SK-N-SH (cell line): ENCODE data around the gene MYNN. TPM values are rescaled to one million over a fixed set of nuclear protein-coding genes. Genes with fewer than 3 reads are reported as not detected.

Experiments used
- CTCF ChIA-PET: fragments of 300-600, 350-600 bp; formaldehyde crosslinking; extraction: SDS; loops from one replicate; lab custom pipeline; 2021; lab: Yijun Ruan, JAX
- POLR2A ChIA-PET: fragments of 350-600 bp; sonication (Branson Sonifier 250); formaldehyde crosslinking; extraction: SDS; loops from one replicate; lab custom pipeline; 2020; ENCODE audit warnings: antibody characterized with exemption, inconsistent platforms; lab: Yijun Ruan, JAX
- DNase-seq: peaks from one replicate; pipeline ENCODE4 v3.0.0; 2012
- H2AFZ ChIP-seq: fragments of 200-600 bp; sonication (generic); 2 replicates; pipeline ENCODE4 v1.8.1; 2016; ENCODE audit warnings: antibody characterized with exemption, mild to moderate bottlenecking, low read depth
- H3F3A ChIP-seq: fragments of 200-600 bp; sonication (generic); replicated peaks from 2 replicates; pipeline ENCODE3; 2016; ENCODE audit warnings: antibody characterized with exemption, mild to moderate bottlenecking; ENCODE audit not compliant: insufficient read depth
- H3K27ac ChIP-seq, 2 experiments: fragments of 200-500 bp in 1 of 2; fragments of 200-600 bp in 1 of 2; sonication (Bioruptor generic) in 1 of 2; sonication (generic), shearing (Covaris generic) in 1 of 2; 2 replicates each; pipeline versions ENCODE4 v1.5.1 to v1.6.1; 2014 to 2016; ENCODE audit warnings: low read depth in 2 of 2, inconsistent platforms in 1 of 2, low read length in 1 of 2, mild to moderate bottlenecking in 1 of 2, mixed read lengths in 1 of 2
- H3K27me3 ChIP-seq: fragments of 200-600 bp; sonication (generic), shearing (Covaris generic); 2 replicates; pipeline ENCODE4 v1.6.1; 2016; ENCODE audit warnings: mixed run types; ENCODE audit not compliant: insufficient read depth
- H3K36me3 ChIP-seq, 2 experiments: fragments of 200-500 bp in 1 of 2; fragments of 200-600 bp in 1 of 2; sonication (Bioruptor generic) in 1 of 2; sonication (generic) in 1 of 2; replicated peaks in 1 of 2; 2 replicates each; pipeline versions ENCODE3 to v1.5.1; 2014 to 2016; ENCODE audit warnings: low read length in 1 of 2, mild to moderate bottlenecking in 1 of 2; ENCODE audit not compliant: insufficient read depth in 2 of 2, control insufficient read depth in 1 of 2
- H3K4me1 ChIP-seq, 2 experiments: fragments of 200-500 bp in 1 of 2; fragments of 200-600 bp in 1 of 2; sonication (Bioruptor generic) in 1 of 2; sonication (generic), shearing (Covaris generic) in 1 of 2; 2 replicates each; pipeline versions ENCODE4 v1.5.1 to v1.6.1; 2014 to 2016; ENCODE audit warnings: low read depth in 1 of 2, low read length in 1 of 2, mixed run types in 1 of 2; ENCODE audit not compliant: insufficient read depth in 2 of 2, control insufficient read depth in 1 of 2
- H3K4me2 ChIP-seq: fragments of 200-600 bp; sonication (generic), shearing (Covaris generic); 2 replicates; pipeline ENCODE4 v1.6.1; 2017; ENCODE audit warnings: mixed run types
- H3K4me3 ChIP-seq, 2 experiments: fragments of 200-500 bp in 1 of 2; fragments of 200-600 bp in 1 of 2; sonication (Bioruptor generic) in 1 of 2; sonication (generic), shearing (Covaris generic) in 1 of 2; 2 replicates each; pipeline versions ENCODE4 v1.5.1 to v1.8.1; 2014 to 2016; ENCODE audit warnings: low read depth in 2 of 2, inconsistent platforms in 1 of 2, low read length in 1 of 2, mild to moderate bottlenecking in 1 of 2, mixed read lengths in 1 of 2, moderate library complexity in 1 of 2
- H3K79me2 ChIP-seq: fragments of 200-600 bp; sonication (generic); 2 replicates; pipeline ENCODE4 v1.8.1; 2017; ENCODE audit warnings: mild to moderate bottlenecking; ENCODE audit not compliant: insufficient read depth
- H3K9ac ChIP-seq: fragments of 200-600 bp; sonication (generic); 2 replicates; pipeline ENCODE4 v1.6.1; 2017; ENCODE audit warnings: mixed run types
- H3K9me2 ChIP-seq: fragments of 200-600 bp; sonication (generic); 2 replicates; pipeline ENCODE4 v1.6.1; 2017; ENCODE audit warnings: mixed run types
- H3K9me3 ChIP-seq: fragments of 200-600 bp; sonication (generic); 2 replicates; pipeline ENCODE4 v1.6.1; 2017; ENCODE audit warnings: mixed run types, mild to moderate bottlenecking, moderate library complexity
- H4K20me1 ChIP-seq: fragments of 200-600 bp; sonication (generic); 2 replicates; pipeline ENCODE4 v1.6.1; 2017; ENCODE audit warnings: mild to moderate bottlenecking, mixed run types; ENCODE audit not compliant: insufficient read depth
- CHD2 ChIP-seq: fragments of 150-350 bp; IDR thresholded peaks from 2 replicates; pipeline ENCODE4 v1.6.1; 2018; ENCODE audit warnings: low read length; ENCODE audit not compliant: partially characterized antibody
- EP300 ChIP-seq, 2 experiments: IDR thresholded peaks; 2 replicates each; pipeline versions ENCODE4 v1.4.0 to v1.6.1; 2012; ENCODE audit warnings: borderline replicate concordance in 1 of 2, low read depth in 1 of 2, low read length in 1 of 2
- EZH2phosphoT487 ChIP-seq: fragments of 200-600 bp; sonication (generic); IDR thresholded peaks from 2 replicates; pipeline ENCODE4 v1.6.1; 2017; ENCODE audit warnings: low read depth, mixed run types, mild to moderate bottlenecking, antibody characterized with exemption, moderate library complexity, borderline replicate concordance
- FOSL2 ChIP-seq: IDR thresholded peaks from 2 replicates; pipeline ENCODE4 v1.4.0; 2012; ENCODE audit warnings: low read depth, mild to moderate bottlenecking, moderate library complexity, borderline replicate concordance
- FOXJ3 ChIP-seq: sonication (generic); formaldehyde crosslinking; IDR thresholded peaks from 2 replicates; pipeline ENCODE4 v1.5.1; 2020; ENCODE audit warnings: mild to moderate bottlenecking, missing genetic modification reagents
- FOXM1 ChIP-seq: IDR thresholded peaks from 2 replicates; pipeline ENCODE4 v1.4.0; 2012; ENCODE audit warnings: low read depth, mild to moderate bottlenecking
- GABPA ChIP-seq: IDR thresholded peaks from 2 replicates; pipeline ENCODE4 v1.4.0; 2012; ENCODE audit warnings: low read depth, mild to moderate bottlenecking
- IRF3 ChIP-seq: fragments of 150-350 bp; IDR thresholded peaks from 2 replicates; pipeline ENCODE4 v1.6.1; 2016; ENCODE audit warnings: mild to moderate bottlenecking, low read depth, low read length
- JUND ChIP-seq: IDR thresholded peaks from 2 replicates; pipeline ENCODE4 v1.4.0; 2012
- MXI1 ChIP-seq: IDR thresholded peaks from 2 replicates; pipeline ENCODE4 v1.6.1; 2012; ENCODE audit warnings: mild to moderate bottlenecking, low read depth, low read length, improper control_type of control experiment
- NRF1 ChIP-seq: IDR thresholded peaks from 2 replicates; pipeline ENCODE4 v1.6.1; 2012; ENCODE audit warnings: low read depth, mild to moderate bottlenecking, low read length
- POLR2AphosphoS5 ChIP-seq: IDR thresholded peaks from 2 replicates; pipeline ENCODE4 v1.6.1; 2012; ENCODE audit warnings: low read depth, low read length
- TAF1 ChIP-seq: IDR thresholded peaks from 2 replicates; pipeline ENCODE4 v1.6.1; 2012; ENCODE audit warnings: low read depth, mild to moderate bottlenecking, low read length, moderate library complexity, borderline replicate concordance
- WGBS: methylation state at CpG from one replicate; pipeline ENCODE4 v1.1.6; 2017; ENCODE audit warnings: low lambda C conversion rate; 5-methylcytosine and 5-hydroxymethylcytosine counted together
- polyA plus RNA-seq, 3 experiments: library from polyadenylated mRNA; depleted of rRNA; stranded (reverse); fragments of >200 nt; gene quantifications; 2 replicates each; pipeline ENCODE4 v1.2.3, GENCODE V29; 2012
- TF ChIP-seq, protein P1 (sequence below): IDR thresholded peaks from 2 replicates; pipeline ENCODE4 v1.4.0; 2012; ENCODE audit warnings: low read depth, borderline replicate concordance

The MYNN gene
- polyA plus RNA-seq, 1 of the 3 experiments (the other 2 are of a cell fraction): 9.7 TPM

DNA sequence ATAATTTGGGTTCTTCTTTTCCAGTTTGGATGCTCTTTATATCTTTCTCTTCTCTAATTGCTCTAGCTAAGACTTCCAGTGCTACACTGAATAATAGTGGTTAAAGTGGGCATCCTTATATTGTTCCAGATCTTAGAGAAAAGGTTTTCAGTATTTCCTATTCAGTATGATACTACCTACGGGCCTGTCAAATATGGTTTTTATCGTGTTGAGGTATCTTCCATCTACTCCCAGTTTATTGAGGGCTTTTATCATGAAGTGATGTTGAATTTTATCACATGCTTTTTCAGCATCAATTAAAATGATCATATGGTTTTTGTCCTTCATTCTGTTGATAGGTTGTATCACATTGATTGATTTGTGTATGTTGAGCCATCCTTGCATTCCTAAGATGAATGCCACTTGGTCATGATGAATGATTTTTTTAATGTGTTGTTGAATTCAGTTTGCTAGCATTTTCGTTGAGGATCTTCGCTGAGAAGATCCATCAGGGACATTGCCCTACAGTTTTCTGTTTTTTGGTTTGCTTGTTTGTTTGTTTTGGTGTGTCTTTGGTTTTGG lies 42.5 kb downstream of the MYNN start (continued):
- TF ChIP-seq IRF3 (no peak), NRF1 (no peak), TAF1 (no peak), FOSL2 (no peak), FOXJ3 (CRISPR knock-in tag) (no peak)

DNA sequence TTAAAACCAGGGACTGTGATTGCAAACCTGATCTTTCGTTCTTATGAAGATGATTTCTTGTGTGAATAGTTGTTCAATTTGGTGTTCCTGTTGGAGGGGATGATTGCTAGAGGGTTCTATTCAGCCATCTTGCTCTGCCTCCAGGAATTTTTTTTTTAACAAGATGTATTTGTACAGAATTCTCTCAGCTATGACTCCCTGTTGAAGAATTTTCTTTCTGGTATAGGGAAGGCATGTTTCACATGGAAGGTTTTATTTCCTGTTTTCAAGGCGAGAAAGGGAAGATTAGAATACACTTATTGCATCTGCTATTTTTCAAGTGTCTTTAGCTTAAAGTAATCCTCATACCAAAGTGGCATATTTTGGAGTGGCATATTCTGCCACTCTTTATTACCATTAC lies 45.1 kb downstream of the MYNN start:
- no peaks in the 10 kb centered on the region for H3K9me2 ChIP-seq
- no peaks in the 10 kb centered on the region for H3K27me3 ChIP-seq
- no peaks in the 10 kb centered on the region for H3K36me3 ChIP-seq
- H3K4me3 ChIP-seq: no peak overlapping the region
- H3K27ac ChIP-seq: peak overlapping the region; percentile 36 to 62; a peak in 3 of 4 replicates
- H2AFZ ChIP-seq: peak overlapping the region; percentile 47
- no peak for DNase-seq
- H3F3A ChIP-seq: no peaks in the 10 kb centered on the region
- H3K9me3 ChIP-seq: 0 out of 2 replicates have a peak, but pooled peaks cover 11% of the 10 kb centered on the region
- H4K20me1 ChIP-seq: no peaks in the 10 kb centered on the region
- TF ChIP-seq MXI1 (no peak), EZH2phosphoT487 (no peak), EP300 (IDR thresholded peaks at IDR 0.05; ENCODE audit: borderline replicate concordance in 1 of 2, low read depth in 1 of 2, low read length in 1 of 2) (no peak)
- TF ChIP-seq, protein P1, sequence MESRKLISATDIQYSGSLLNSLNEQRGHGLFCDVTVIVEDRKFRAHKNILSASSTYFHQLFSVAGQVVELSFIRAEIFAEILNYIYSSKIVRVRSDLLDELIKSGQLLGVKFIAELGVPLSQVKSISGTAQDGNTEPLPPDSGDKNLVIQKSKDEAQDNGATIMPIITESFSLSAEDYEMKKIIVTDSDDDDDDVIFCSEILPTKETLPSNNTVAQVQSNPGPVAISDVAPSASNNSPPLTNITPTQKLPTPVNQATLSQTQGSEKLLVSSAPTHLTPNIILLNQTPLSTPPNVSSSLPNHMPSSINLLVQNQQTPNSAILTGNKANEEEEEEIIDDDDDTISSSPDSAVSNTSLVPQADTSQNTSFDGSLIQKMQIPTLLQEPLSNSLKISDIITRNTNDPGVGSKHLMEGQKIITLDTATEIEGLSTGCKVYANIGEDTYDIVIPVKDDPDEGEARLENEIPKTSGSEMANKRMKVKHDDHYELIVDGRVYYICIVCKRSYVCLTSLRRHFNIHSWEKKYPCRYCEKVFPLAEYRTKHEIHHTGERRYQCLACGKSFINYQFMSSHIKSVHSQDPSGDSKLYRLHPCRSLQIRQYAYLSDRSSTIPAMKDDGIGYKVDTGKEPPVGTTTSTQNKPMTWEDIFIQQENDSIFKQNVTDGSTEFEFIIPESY: no peak
- ChIA-PET POLR2A (no interaction called here), CTCF (no interaction called here)
- H3K79me2 ChIP-seq: no peaks in the 10 kb centered on the region
- peaks cover 0 to 4% of the 10 kb centered on the region in 2 experiments; a peak in 2 of 4 replicates for H3K4me1 ChIP-seq
- H3K4me2 ChIP-seq: no peak overlapping the region
- 62% methylated on average over 2 of the region's 2 CpGs for WGBS
- no peak overlapping the region for H3K9ac ChIP-seq

DNA sequence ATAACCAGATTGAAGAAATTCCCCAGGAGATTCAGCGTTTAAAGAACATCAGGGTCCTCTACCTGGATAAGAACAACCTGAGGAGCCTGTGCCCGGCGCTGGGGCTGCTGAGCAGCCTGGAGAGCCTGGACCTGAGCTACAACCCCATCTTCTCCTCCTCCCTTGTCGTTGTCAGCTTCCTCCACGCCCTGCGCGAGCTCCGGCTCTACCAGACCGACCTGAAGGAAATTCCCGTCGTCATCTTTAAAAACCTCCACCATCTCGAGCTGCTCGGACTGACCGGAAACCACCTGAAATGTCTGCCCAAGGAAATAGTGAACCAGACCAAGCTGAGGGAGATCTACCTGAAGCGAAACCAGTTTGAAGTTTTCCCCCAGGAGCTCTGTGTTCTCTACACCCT lies 48.9 kb downstream of the MYNN start:
- TF ChIP-seq FOSL2: no peak
- TF ChIP-seq CHD2: no peak
- no peak for TF ChIP-seq POLR2AphosphoS5
- no peak for TF ChIP-seq EZH2phosphoT487
- no peak for TF ChIP-seq FOXM1
- no peak for TF ChIP-seq IRF3
- no peak for TF ChIP-seq GABPA
- TF ChIP-seq JUND: no peak
- Histone ChIP-seq H3K9ac (no peak overlapping the region), H3K27me3 (no peaks in the 10 kb centered on the region), H3K27ac (no peak overlapping the region), H3K4me3 (no peak overlapping the region), H2AFZ (no peak overlapping the region), H3K9me2 (no peaks in the 10 kb centered on the region), H3K9me3 (no peaks in the 10 kb centered on the region; the same call in 1 of the 2 replicates), H3K79me2 (no peaks in the 10 kb centered on the region), H3K36me3 (no peaks in the 10 kb centered on the region), H3F3A (no peaks in the 10 kb centered on the region), H3K4me1 (peaks cover 0 to 3% of the 10 kb centered on the region in 2 experiments; a peak in 2 of 4 replicates), H3K4me2 (no peak overlapping the region), H4K20me1 (no peaks in the 10 kb centered on the region)
- CTCF ChIA-PET: interaction anchor here (0.8 to 1.0 kb wide), 2 partner anchors 40 to 59 kb away, joined by 3 read pairs; no protein-coding TSS in a partner anchor
- 84% methylated on average over 15 of the region's 15 CpGs for WGBS
- DNase-seq: no peak
- POLR2A ChIA-PET: no interaction called here
